Adrenal gland (tissue), 5 donors: Measurements from ENCODE around the gene TBC1D21.

ENCODE experiments used
- POLR2A ChIP-seq, 2 donors: fragments of 450-650 bp; IDR thresholded peaks; one replicate each; pipeline ENCODE4 v1.6.1; 2017; ENCODE audit warnings: antibody characterized with exemption in 2 of 2, mild to moderate bottlenecking in 2 of 2, moderate library complexity in 1 of 2
- TF ChIP-seq, protein P1 (sequence below), 6 experiments: fragments of 450-650 bp in 4 of 6; fragments of 200-600 bp in 2 of 6; sonication (generic) in 1 of 6; IDR thresholded peaks; 1 replicate in 5 of 6; 2 replicates in 1 of 6; pipeline versions ENCODE4 v1.5.1 to v1.8.0; 2016 to 2021; ENCODE audit warnings: antibody characterized with exemption in 6 of 6, mild to moderate bottlenecking in 2 of 6, moderate library complexity in 1 of 6
- donor health status: DM: no; HTN: no; CAD: no.

GRCh38 chr15:73930371-73930770, 57.0 kb downstream of the TBC1D21 start:
- TF ChIP-seq, protein P1, sequence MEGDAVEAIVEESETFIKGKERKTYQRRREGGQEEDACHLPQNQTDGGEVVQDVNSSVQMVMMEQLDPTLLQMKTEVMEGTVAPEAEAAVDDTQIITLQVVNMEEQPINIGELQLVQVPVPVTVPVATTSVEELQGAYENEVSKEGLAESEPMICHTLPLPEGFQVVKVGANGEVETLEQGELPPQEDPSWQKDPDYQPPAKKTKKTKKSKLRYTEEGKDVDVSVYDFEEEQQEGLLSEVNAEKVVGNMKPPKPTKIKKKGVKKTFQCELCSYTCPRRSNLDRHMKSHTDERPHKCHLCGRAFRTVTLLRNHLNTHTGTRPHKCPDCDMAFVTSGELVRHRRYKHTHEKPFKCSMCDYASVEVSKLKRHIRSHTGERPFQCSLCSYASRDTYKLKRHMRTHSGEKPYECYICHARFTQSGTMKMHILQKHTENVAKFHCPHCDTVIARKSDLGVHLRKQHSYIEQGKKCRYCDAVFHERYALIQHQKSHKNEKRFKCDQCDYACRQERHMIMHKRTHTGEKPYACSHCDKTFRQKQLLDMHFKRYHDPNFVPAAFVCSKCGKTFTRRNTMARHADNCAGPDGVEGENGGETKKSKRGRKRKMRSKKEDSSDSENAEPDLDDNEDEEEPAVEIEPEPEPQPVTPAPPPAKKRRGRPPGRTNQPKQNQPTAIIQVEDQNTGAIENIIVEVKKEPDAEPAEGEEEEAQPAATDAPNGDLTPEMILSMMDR (IDR thresholded peaks at IDR 0.05) = no peak
- no peak for TF ChIP-seq POLR2A (IDR thresholded peaks at IDR 0.05)
